Measurements from ENCODE around the gene BLID.

The BLID gene

DNA sequence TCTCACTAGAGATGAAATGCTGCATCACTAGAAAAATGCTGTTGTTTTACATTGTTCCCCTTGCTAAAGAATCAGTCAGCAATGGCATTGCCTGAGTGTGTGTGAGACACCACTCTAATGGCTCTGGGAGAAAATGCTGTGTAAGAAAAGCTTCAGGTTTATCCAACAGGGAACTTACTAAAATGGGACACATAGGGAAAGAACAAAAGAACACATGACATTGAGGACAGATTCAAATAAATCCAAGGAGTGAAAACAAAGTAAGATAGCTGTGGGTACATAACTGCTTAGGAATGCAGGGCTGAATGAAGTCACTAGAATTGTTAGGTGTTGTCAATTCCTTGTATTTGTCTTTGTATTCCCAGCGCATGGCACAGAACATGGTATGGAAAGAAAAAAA is 24.2 kb downstream of the BLID start:
- DNase-seq (ENCODE audit: low spot score) (no peak), ATAC-seq (ENCODE audit: low read depth) (no peak)
- H3K27me3 ChIP-seq (ENCODE audit: insufficient read depth, poor library complexity, severe bottlenecking) = no peaks in the 10 kb centered on the region
- peaks cover under 1% of the 10 kb centered on the region for H3K4me1 ChIP-seq (ENCODE audit: insufficient read depth, poor library complexity, severe bottlenecking)
- H3K36me3 ChIP-seq (ENCODE audit: low read depth) = peaks cover 69% of the 10 kb centered on the region
- TF ChIP-seq, protein P1, sequence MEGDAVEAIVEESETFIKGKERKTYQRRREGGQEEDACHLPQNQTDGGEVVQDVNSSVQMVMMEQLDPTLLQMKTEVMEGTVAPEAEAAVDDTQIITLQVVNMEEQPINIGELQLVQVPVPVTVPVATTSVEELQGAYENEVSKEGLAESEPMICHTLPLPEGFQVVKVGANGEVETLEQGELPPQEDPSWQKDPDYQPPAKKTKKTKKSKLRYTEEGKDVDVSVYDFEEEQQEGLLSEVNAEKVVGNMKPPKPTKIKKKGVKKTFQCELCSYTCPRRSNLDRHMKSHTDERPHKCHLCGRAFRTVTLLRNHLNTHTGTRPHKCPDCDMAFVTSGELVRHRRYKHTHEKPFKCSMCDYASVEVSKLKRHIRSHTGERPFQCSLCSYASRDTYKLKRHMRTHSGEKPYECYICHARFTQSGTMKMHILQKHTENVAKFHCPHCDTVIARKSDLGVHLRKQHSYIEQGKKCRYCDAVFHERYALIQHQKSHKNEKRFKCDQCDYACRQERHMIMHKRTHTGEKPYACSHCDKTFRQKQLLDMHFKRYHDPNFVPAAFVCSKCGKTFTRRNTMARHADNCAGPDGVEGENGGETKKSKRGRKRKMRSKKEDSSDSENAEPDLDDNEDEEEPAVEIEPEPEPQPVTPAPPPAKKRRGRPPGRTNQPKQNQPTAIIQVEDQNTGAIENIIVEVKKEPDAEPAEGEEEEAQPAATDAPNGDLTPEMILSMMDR (IDR thresholded peaks at IDR 0.05; ENCODE audit: poor library complexity, severe bottlenecking) = no peak
- H3K4me3 ChIP-seq (ENCODE audit: severe bottlenecking) = no peak overlapping the region
- no peaks in the 10 kb centered on the region for H3K9me3 ChIP-seq (ENCODE audit: severe bottlenecking)
- H3K27ac ChIP-seq (ENCODE audit: poor library complexity, severe bottlenecking) = no peak overlapping the region

DNA sequence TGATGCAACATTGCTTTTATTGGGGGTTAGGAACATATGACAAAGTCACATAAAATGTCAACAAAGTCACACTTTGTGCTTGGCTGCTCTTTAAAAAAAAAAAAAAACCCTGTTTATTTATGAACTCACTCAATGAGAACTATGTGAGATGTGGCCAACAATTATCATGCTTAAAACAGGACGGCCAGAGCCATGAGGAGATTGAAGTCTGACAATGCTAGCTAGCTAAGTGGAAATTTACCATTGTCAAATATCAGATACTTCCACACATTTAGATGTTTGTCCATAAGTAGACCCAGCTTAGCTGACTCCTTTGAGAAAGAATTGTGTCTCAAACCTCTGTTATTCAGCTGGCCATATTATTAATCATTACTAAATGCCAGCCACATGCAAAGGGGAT is 26.9 kb downstream of the BLID start:
- ATAC-seq (ENCODE audit: low read depth) (no peak), DNase-seq (ENCODE audit: low spot score) (no peak)
- no peaks in the 10 kb centered on the region for H3K9me3 ChIP-seq (ENCODE audit: severe bottlenecking)
- TF ChIP-seq, protein P1 (IDR thresholded peaks at IDR 0.05; ENCODE audit: poor library complexity, severe bottlenecking) = no peak
- no peak overlapping the region for H3K27ac ChIP-seq (ENCODE audit: poor library complexity, severe bottlenecking)
- no peak overlapping the region for H3K4me3 ChIP-seq (ENCODE audit: severe bottlenecking)
- no peaks in the 10 kb centered on the region for H3K27me3 ChIP-seq (ENCODE audit: insufficient read depth, poor library complexity, severe bottlenecking)
- H3K4me1 ChIP-seq (ENCODE audit: insufficient read depth, poor library complexity, severe bottlenecking) = peaks cover 21% of the 10 kb centered on the region
- peaks cover 42% of the 10 kb centered on the region for H3K36me3 ChIP-seq (ENCODE audit: low read depth)

DNA sequence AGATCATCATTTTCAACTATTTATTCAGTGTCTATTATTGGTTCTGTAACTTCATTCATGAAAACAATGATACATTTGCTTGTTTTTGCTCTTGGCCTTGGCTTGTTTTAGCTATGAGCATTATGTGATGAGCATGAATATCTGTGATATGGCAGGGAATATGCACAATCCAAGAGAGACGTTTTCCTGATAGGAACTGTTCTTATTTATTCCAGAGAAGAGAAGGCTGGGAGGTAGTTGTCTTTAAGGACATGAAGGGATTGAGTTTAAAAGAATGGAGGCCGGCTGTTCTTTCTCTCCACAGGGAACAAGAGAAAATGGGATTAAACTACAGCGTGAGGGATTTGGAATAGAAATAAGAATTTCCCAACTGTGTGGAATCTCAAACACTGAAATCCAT is 30.3 kb downstream of the BLID start:
- peak; percentile 5; the same call in 1 of the 3 replicates for ATAC-seq (ENCODE audit: low read depth)
- TF ChIP-seq, protein P1 (IDR thresholded peaks at IDR 0.05; ENCODE audit: poor library complexity, severe bottlenecking) = no peak
- H3K4me3 ChIP-seq (ENCODE audit: severe bottlenecking) = no peak overlapping the region
- H3K27me3 ChIP-seq (ENCODE audit: insufficient read depth, poor library complexity, severe bottlenecking) = no peaks in the 10 kb centered on the region
- no peak for DNase-seq (ENCODE audit: low spot score)
- peaks cover 21% of the 10 kb centered on the region for H3K4me1 ChIP-seq (ENCODE audit: insufficient read depth, poor library complexity, severe bottlenecking)
- H3K9me3 ChIP-seq (ENCODE audit: severe bottlenecking) = no peaks in the 10 kb centered on the region
- peaks cover 9% of the 10 kb centered on the region for H3K36me3 ChIP-seq (ENCODE audit: low read depth)
- peak overlapping the region; percentile 77 for H3K27ac ChIP-seq (ENCODE audit: poor library complexity, severe bottlenecking)

DNA sequence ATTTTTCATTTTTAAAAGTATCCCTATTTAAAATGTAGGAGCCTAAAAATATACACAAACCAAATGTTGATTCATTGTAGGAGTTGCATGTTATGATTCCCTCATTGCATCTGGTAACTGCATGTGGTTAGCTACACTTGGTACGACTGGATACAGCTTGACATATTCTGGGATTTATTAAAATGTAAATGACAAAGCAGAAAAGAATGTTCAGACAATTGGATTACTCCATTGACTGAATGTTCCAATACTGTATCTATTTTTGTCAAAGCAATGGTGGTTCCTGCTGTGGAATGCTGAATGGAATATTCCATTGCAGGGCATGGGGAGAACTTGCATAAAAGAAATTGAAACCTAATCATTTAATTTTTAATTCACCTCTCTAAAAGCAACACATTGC is 30.8 kb downstream of the BLID start:
- peaks cover 5% of the 10 kb centered on the region for H3K36me3 ChIP-seq (ENCODE audit: low read depth)
- no peaks in the 10 kb centered on the region for H3K9me3 ChIP-seq (ENCODE audit: severe bottlenecking)
- peaks cover 21% of the 10 kb centered on the region for H3K4me1 ChIP-seq (ENCODE audit: insufficient read depth, poor library complexity, severe bottlenecking)
- TF ChIP-seq, protein P1 (IDR thresholded peaks at IDR 0.05; ENCODE audit: poor library complexity, severe bottlenecking) = no peak
- H3K27ac ChIP-seq (ENCODE audit: poor library complexity, severe bottlenecking) = peak overlapping the region; percentile 77
- H3K27me3 ChIP-seq (ENCODE audit: insufficient read depth, poor library complexity, severe bottlenecking) = no peaks in the 10 kb centered on the region
- no peak overlapping the region for H3K4me3 ChIP-seq (ENCODE audit: severe bottlenecking)
- no peak for DNase-seq (ENCODE audit: low spot score)
- peak; percentile 88 for ATAC-seq (ENCODE audit: low read depth)

DNA sequence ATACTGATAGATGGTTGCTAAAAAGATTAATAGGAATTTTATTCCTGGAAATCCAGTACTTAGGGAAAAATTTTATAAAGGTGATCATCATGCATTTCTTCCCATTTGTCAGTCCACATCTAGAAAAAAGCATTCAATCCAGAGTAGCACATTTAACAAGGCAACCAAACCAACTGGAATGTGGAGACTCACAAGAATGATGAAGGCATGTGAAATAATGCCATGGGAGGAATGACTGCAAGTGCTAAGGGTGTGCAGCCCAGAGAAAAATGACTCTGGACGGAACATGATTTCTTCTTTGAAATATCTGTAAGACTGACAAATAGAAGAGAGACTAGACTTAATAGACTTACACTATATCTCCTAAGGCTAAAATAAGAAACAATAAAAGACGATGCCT is 33.8 kb downstream of the BLID start:
- TF ChIP-seq, protein P1 (IDR thresholded peaks at IDR 0.05; ENCODE audit: poor library complexity, severe bottlenecking) = no peak
- Histone ChIP-seq H3K27me3 (ENCODE audit: insufficient read depth, poor library complexity, severe bottlenecking) (no peaks in the 10 kb centered on the region), H3K27ac (ENCODE audit: poor library complexity, severe bottlenecking) (no peak overlapping the region), H3K36me3 (ENCODE audit: low read depth) (no peaks in the 10 kb centered on the region), H3K4me3 (ENCODE audit: severe bottlenecking) (no peak overlapping the region), H3K4me1 (ENCODE audit: insufficient read depth, poor library complexity, severe bottlenecking) (peaks cover 21% of the 10 kb centered on the region), H3K9me3 (ENCODE audit: severe bottlenecking) (no peaks in the 10 kb centered on the region)
- ATAC-seq (ENCODE audit: low read depth) (no peak), DNase-seq (ENCODE audit: low spot score) (no peak)
